Skeletal muscle satellite cell (primary cell): ENCODE results near the gene TMEM203.

Source experiments
- H3K27me3 ChIP-seq: 2 replicates; pipeline ENCODE4 v1.7.0; 2013; ENCODE audit warnings: low read length; ENCODE audit not compliant: control insufficient read depth, insufficient read depth
- H3K36me3 ChIP-seq: 2 replicates; pipeline ENCODE4 v1.7.0; 2013; ENCODE audit warnings: mild to moderate bottlenecking, control low read depth, low read length; ENCODE audit not compliant: insufficient read depth
- H3K4me1 ChIP-seq: 2 replicates; pipeline ENCODE4 v1.7.0; 2013; ENCODE audit warnings: low read length; ENCODE audit not compliant: control insufficient read depth, insufficient read depth
- H3K4me2 ChIP-seq: 2 replicates; pipeline ENCODE4 v1.7.0; 2013; ENCODE audit warnings: mild to moderate bottlenecking, low read length
- H3K4me3 ChIP-seq: 2 replicates; pipeline ENCODE4 v1.7.0; 2013; ENCODE audit warnings: low read length
- H3K9ac ChIP-seq: 2 replicates; pipeline ENCODE4 v1.7.0; 2013; ENCODE audit warnings: mild to moderate bottlenecking, low read depth, low read length, moderate library complexity
- H3K9me3 ChIP-seq: replicated peaks from 2 replicates; pipeline ENCODE4 v1.7.0; 2013; ENCODE audit warnings: mild to moderate bottlenecking, control low read depth, low read length

The TMEM203 gene

GRCh38 chr9:137237759-137238726 lies 32.6 kb upstream of the TMEM203 start:
- Histone ChIP-seq H3K4me1 (peaks cover 39% of the 10 kb centered on the region), H3K9ac (no peak overlapping the region)

GRCh38 chr9:137236936-137237421 lies 31.5 kb upstream of the TMEM203 start:
- H3K4me3 ChIP-seq: no peak overlapping the region

More at GRCh38 chr9:137237759-137238726, 32.6 kb upstream of the TMEM203 start:
- H3K4me2 ChIP-seq: peak overlapping the region; percentile 96
- H3K36me3 ChIP-seq: peaks cover 15% of the 10 kb centered on the region
- no peaks in the 10 kb centered on the region for H3K9me3 ChIP-seq
- H3K4me3 ChIP-seq: no peak overlapping the region
- no peaks in the 10 kb centered on the region for H3K27me3 ChIP-seq

GRCh38 chr9:137236238-137236935 lies 30.9 kb upstream of the TMEM203 start:
- H3K4me1 ChIP-seq: peaks cover 31% of the 10 kb centered on the region
- peak overlapping the region; percentile 58 for H3K4me2 ChIP-seq
- H3K27me3 ChIP-seq: no peaks in the 10 kb centered on the region
- no peaks in the 10 kb centered on the region for H3K9me3 ChIP-seq
- no peaks in the 10 kb centered on the region for H3K36me3 ChIP-seq
- H3K9ac ChIP-seq: no peak overlapping the region
- no peak overlapping the region for H3K4me3 ChIP-seq

More at GRCh38 chr9:137236936-137237421, 31.5 kb upstream of the TMEM203 start:
- no peaks in the 10 kb centered on the region for H3K9me3 ChIP-seq
- H3K4me2 ChIP-seq: peak overlapping the region; percentile 58
- H3K27me3 ChIP-seq: no peaks in the 10 kb centered on the region
- peaks cover 31% of the 10 kb centered on the region for H3K4me1 ChIP-seq
- H3K36me3 ChIP-seq: peaks cover 4% of the 10 kb centered on the region
- H3K9ac ChIP-seq: no peak overlapping the region

- Histone ChIP-seq H3K36me3 (no peaks in the 10 kb centered on the region), H3K4me1 (peaks cover 31% of the 10 kb centered on the region), H3K27me3 (no peaks in the 10 kb centered on the region), H3K4me2 (no peak overlapping the region), H3K9me3 (no peaks in the 10 kb centered on the region), H3K9ac (no peak overlapping the region), H3K4me3 (no peak overlapping the region)
Observed at GRCh38 chr9:137235424-137236237, 30.2 kb upstream of the TMEM203 start.

- Histone ChIP-seq H3K27me3 (no peaks in the 10 kb centered on the region), H3K4me2 (no peak overlapping the region), H3K4me1 (peaks cover 31% of the 10 kb centered on the region), H3K36me3 (no peaks in the 10 kb centered on the region), H3K4me3 (no peak overlapping the region), H3K9me3 (no peaks in the 10 kb centered on the region), H3K9ac (no peak overlapping the region)
Observed at GRCh38 chr9:137234758-137235423, 29.4 kb upstream of the TMEM203 start.

- Histone ChIP-seq H3K4me3 (no peak overlapping the region), H3K9ac (no peak overlapping the region), H3K9me3 (no peaks in the 10 kb centered on the region), H3K27me3 (no peaks in the 10 kb centered on the region), H3K4me2 (no peak overlapping the region), H3K4me1 (peaks cover 25% of the 10 kb centered on the region), H3K36me3 (no peaks in the 10 kb centered on the region)
Observed at GRCh38 chr9:137234055-137234697, 28.7 kb upstream of the TMEM203 start.

- Histone ChIP-seq H3K27me3 (no peaks in the 10 kb centered on the region), H3K4me2 (no peak overlapping the region), H3K4me1 (peaks cover 19% of the 10 kb centered on the region), H3K9ac (no peak overlapping the region), H3K36me3 (no peaks in the 10 kb centered on the region), H3K9me3 (no peaks in the 10 kb centered on the region), H3K4me3 (no peak overlapping the region)
Observed at GRCh38 chr9:137233143-137233980, 27.9 kb upstream of the TMEM203 start.

GRCh38 chr9:137232510-137232909 lies 27.1 kb upstream of the TMEM203 start:
- Histone ChIP-seq H3K4me2 (peak overlapping the region; percentile 41), H3K9me3 (no peaks in the 10 kb centered on the region), H3K4me3 (no peak overlapping the region), H3K4me1 (peaks cover 15% of the 10 kb centered on the region), H3K27me3 (no peaks in the 10 kb centered on the region), H3K36me3 (no peaks in the 10 kb centered on the region), H3K9ac (peak overlapping the region; percentile 47)

- H3K36me3 ChIP-seq: no peaks in the 10 kb centered on the region
- peak overlapping the region; percentile 47 for H3K9ac ChIP-seq
- H3K4me1 ChIP-seq: peaks cover 19% of the 10 kb centered on the region
- H3K4me2 ChIP-seq: peak overlapping the region; percentile 41
- no peak overlapping the region for H3K4me3 ChIP-seq
- no peaks in the 10 kb centered on the region for H3K27me3 ChIP-seq
- H3K9me3 ChIP-seq: no peaks in the 10 kb centered on the region
Observed at GRCh38 chr9:137232101-137232500, 26.7 kb upstream of the TMEM203 start.
